GM18502 (cell line): ENCODE measurements around the gene SMIM21.

Experiments
- ATAC-seq: cut with Tn5 transposase; IDR thresholded peaks from one replicate; pipeline ENCODE4 v1.9.1; 2021; ENCODE audit warnings: mild to moderate bottlenecking; ENCODE audit not compliant: unreplicated experiment, poor library complexity

SMIM21 gene

GRCh38 chr18:75378376-75379315, 48.9 kb downstream of the SMIM21 start:
- no peak for ATAC-seq

DNA sequence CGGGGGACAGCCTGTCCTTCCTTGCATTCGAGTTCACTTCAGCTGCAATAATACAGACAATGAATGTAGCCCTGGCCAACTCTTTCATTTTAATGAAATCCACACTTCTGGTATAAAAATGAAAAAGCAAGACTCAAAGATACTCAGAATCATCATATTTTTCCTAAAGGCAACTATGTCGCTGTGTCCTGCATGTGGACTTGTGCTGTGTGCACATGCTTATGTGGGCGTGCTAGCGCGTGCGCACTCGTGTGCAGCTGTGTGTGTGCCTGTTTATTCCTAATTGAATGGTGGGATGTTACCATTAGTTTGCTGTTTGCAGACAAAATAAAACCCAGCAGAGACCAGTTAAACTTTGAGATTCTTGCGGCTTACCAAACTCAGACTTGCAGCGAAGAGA, 49.6 kb downstream of the SMIM21 start:
- no peak for ATAC-seq

GRCh38 chr18:75377258-75377657, 50.2 kb downstream of the SMIM21 start:
- no peak for ATAC-seq

DNA sequence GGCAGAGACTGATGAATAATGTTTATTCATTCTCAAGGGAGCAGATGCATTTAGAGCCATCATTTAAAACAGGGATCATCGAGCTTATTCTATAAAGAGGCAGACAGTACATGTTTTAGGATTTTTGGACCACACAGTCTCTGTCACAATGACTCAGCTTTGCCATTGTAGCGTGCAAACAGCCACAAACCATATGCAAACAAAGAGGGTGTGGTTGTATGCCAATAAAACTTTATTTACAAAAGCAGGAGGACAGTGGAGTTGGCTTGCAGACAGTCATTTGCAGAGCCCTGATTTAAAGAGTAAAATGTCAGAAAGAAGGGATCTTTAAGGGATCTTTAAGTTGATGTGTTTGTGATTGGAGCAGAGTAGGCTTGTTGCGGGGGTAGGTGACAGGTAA, 51.5 kb downstream of the SMIM21 start:
- no peak for ATAC-seq

DNA sequence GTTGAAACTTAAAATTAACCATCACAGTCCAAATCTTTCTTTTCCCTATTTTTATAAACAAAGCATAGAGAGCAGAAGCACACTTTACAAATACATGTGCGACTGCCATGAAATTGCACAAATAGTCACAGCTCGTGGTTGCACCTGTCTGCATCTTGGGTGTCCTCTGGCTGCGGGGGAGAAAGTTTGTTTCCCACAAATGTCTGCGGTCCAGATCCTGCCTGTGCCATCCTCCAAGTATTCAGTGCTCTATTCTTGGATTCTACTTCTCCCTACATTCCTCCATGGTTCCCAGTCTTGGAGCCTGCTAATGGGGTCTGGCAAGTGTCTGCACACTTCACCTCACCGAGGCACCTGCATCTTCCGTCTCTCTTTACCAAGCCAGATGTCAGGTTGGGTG, 52.2 kb downstream of the SMIM21 start:
- no peak for ATAC-seq

DNA sequence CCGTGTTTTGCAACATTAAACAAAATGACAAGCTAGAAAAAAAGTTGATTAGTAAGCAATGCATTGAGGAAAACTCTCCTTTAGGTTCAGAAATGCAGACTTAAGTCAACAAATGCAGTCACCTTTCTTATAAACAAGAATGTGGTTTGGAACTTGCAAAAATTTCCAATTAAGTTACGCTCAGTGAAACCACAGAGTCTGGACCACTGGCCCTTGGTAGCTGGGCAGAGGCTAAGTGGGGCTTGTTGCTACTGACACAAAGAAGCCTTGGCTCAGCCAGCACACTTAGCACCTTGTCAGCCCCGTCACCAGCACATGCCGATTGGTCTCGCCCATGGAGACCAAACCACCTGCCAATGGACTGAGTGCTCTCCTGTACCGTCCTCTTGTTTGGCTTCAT, 53.0 kb downstream of the SMIM21 start:
- no peak for ATAC-seq

GRCh38 chr18:75369026-75369721, 58.3 kb downstream of the SMIM21 start:
- ATAC-seq, result no peak

DNA sequence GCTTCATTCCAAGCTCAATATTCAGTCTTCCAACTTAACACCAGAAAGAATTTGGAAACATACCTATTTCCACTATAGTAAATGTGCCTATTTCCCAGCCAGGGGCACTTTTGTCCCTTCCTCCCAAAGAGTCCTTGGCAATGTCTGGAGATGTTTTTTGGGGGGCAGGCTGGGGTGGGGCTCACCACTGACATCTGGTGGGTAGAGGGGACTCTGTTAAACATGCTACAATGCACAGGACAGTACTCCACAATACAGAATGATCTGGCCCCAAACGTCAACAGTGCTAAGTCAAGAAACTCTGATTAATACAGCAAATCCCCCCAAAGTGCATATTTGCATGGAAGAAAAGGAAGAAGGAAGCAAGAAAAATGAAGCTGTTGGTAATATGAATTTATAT, 61.7 kb downstream of the SMIM21 start:
- ATAC-seq, result no peak

DNA sequence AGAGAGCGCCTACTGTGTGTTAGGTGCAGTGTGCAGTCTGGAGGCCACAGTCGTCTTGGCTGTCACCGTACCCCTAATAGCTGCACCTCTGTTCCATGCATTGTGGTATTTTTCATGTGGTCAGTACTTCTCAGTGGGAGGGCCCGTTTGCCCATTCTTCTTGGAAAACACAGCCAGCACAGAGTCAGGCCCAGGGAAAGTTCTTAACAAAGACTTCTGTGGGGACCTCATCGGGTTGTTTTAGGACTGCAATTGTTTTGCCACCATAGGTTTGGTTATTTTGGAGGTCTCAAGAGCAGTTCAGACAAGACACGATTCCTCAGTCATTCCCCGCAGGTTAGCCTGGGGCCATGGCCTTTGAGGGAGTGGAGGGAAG, 62.3 kb downstream of the SMIM21 start:
- no peak for ATAC-seq

DNA sequence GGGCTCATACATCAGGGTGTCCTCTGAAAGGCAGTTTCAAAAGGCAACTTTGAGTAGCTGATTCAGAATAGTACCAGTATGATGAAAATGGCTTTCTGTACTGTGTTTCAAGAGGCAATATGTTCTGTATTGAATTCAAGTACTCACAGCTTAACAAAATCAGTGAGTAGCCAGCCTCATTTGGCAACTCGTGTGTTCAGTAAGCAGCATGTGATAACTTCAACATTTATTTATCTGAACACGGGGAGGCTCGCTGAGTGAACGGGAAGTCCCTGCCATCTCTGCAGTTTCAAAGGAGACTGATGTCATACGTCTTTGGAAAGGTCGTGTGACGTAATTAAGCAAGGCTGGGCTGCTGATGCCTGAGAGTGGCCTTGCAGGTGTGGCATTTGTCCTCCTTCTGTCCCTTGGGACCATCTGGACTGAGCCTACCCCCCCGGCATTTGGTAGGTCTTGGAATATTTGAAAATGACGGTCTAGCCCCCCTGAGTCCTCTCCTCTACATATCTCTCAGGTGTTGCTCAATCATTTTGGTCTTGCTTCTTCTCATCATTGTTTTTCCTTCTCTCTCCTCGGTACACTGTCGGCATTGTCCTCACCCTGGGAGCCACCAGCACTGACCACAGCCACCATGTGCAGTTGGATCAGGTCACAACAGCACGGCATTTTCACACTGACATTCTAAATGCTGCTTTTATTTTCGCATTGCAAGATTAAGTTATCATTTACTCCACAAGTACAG, 62.8 kb downstream of the SMIM21 start:
- no peak for ATAC-seq

DNA sequence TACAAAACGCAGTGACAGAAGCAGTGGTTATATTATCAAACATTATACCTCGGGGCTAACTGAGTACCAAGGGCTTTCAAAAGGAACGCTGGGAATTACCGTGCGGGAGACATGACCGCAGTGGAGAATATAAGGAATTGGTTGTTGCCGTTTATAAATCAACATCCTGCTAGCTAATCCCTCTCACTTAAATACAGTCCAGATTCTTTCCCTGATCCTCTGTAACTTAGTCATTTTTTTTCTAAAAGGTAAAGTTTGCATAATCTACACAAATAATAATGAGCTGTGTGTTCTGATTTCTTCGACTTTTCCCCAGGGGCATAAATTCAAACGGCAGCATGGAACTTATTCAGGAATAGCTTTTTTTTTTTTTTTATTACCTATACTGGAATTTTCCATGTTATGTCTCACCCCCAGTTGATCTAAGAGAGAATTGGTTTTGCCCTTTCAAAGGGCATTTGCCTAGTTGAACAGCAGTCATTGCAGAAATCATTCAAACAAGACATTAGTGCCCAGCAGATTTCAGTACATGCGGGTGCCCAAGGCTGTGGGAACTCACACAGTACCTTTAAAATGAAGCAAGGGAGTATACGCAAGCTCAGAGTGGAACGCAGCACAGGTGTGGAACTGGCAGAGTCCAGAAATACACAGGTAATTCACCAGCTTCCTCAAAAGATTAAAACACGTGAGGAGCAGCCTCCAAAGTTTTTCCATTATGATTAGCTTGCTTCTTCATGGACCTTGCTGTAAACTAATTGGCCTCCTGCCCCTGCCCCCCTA, 63.9 kb downstream of the SMIM21 start:
- ATAC-seq, result no peak

DNA sequence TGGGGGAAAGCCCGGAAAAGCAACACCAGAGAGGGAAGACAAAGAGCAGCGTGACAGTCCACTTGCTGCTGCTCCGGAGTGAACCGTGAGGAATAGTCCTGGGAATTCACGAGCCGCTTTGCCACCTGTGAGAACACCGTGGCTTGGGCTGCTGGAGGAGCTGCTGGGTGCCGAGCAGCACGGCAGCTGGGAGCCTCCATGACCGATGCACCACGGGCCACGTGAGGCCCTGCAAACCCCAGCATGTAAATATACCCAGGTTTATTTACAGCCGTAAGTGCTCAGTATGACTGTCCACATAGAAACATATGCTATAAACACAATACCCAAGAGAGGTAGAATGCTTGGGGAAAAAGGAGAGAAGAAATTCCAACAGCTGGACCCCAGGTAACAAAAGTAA, 65.1 kb downstream of the SMIM21 start:
- ATAC-seq, result no peak

DNA sequence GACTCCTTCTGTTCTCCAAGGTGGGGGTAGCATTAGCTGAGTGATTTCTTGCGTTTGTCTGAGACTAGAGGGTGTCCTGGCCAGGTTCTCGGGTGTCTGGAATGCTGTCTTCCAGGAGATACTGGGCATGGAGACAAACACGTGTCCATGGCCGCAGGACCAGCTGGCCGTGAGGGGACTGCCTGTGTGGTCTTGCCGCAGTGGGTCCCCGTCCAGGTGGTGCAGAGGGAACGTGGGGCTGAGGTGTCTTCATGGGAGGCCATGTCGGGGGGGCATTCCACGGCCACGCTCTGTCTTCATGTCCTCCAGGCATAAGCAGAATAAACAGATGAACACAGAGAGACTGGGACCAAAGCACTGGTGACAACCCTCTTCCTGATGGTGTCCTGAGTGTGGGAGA, 66.6 kb downstream of the SMIM21 start:
- no peak for ATAC-seq

GRCh38 chr18:75360215-75360614, 67.3 kb downstream of the SMIM21 start:
- no peak for ATAC-seq
